SK-N-MC (cell line): ENCODE data around the gene TBC1D1.

Experiments
- DNase-seq: peaks from one replicate; pipeline ENCODE4 v3.0.0-alpha.2; 2011; ENCODE audit warnings: low read depth, low spot score
- H3K27ac ChIP-seq: fragments of 200-600 bp; sonication (generic); 2 replicates; pipeline ENCODE4 v1.5.1; 2016; ENCODE audit warnings: mixed run types
- H3K36me3 ChIP-seq: fragments of 200-600 bp; sonication (generic); 2 replicates; pipeline ENCODE4 v1.6.1; 2017; ENCODE audit warnings: antibody characterized with exemption, low read length, mixed read lengths; ENCODE audit not compliant: insufficient read depth
- H3K4me3 ChIP-seq: fragments of 200-600 bp; sonication (generic); 2 replicates; pipeline ENCODE4 v1.5.1; 2016
- H3K9ac ChIP-seq: fragments of 200-600 bp; sonication (generic); 2 replicates; pipeline ENCODE4 v1.8.0; 2017; ENCODE audit warnings: mixed run types, mixed read lengths; ENCODE audit not compliant: insufficient read length
- H3K9me3 ChIP-seq: fragments of 200-600 bp; sonication (generic); 2 replicates; pipeline ENCODE4 v1.6.1; 2017; ENCODE audit warnings: low read depth, mild to moderate bottlenecking, antibody characterized with exemption, low read length, moderate library complexity, mixed read lengths
- EZH2 ChIP-seq: fragments of 200-600 bp; sonication (generic); IDR thresholded peaks from one replicate; pipeline ENCODE4 v1.6.1; 2017; ENCODE audit warnings: antibody characterized with exemption
- FOXP2 ChIP-seq: optimal IDR thresholded peaks from 2 replicates; pipeline ENCODE3; 2011; ENCODE audit warnings: mild to moderate bottlenecking, moderate library complexity; ENCODE audit not compliant: insufficient read depth; ENCODE audit errors: extremely low read length, control extremely low read depth
- POLR2AphosphoS5 ChIP-seq: IDR thresholded peaks from 2 replicates; pipeline ENCODE4 v1.6.1; 2012; ENCODE audit warnings: mild to moderate bottlenecking, low read depth, low read length, borderline replicate concordance

TBC1D1 gene

GRCh38 chr4:38114386-38115150 is 223.7 kb downstream of the TBC1D1 start:
- Histone ChIP-seq H3K36me3 (no peaks in the 10 kb centered on the region), H3K9me3 (no peaks in the 10 kb centered on the region), H3K27ac (no peak overlapping the region), H3K4me3 (no peak overlapping the region), H3K9ac (no peak overlapping the region)
- no peak for DNase-seq
- no peak for TF ChIP-seq POLR2AphosphoS5
- no peak for TF ChIP-seq EZH2
- TF ChIP-seq FOXP2, result no peak

GRCh38 chr4:38115601-38116000 is 224.7 kb downstream of the TBC1D1 start:
- Histone ChIP-seq H3K9ac (no peak overlapping the region), H3K4me3 (no peak overlapping the region), H3K27ac (no peak overlapping the region), H3K9me3 (no peaks in the 10 kb centered on the region), H3K36me3 (no peaks in the 10 kb centered on the region)
- no peak for DNase-seq
- TF ChIP-seq EZH2 (no peak), FOXP2 (no peak)

GRCh38 chr4:38117591-38117990 is 226.7 kb downstream of the TBC1D1 start:
- Histone ChIP-seq H3K9me3 (no peaks in the 10 kb centered on the region), H3K27ac (no peak overlapping the region), H3K9ac (no peak overlapping the region), H3K36me3 (no peaks in the 10 kb centered on the region), H3K4me3 (no peak overlapping the region)
- no peak for DNase-seq
- TF ChIP-seq POLR2AphosphoS5, result no peak

- H3K4me3 ChIP-seq, result no peak overlapping the region
- no peak overlapping the region for H3K9ac ChIP-seq
- DNase-seq, result no peak
- TF ChIP-seq FOXP2 (no peak), EZH2 (no peak), POLR2AphosphoS5 (no peak)
- no peaks in the 10 kb centered on the region for H3K9me3 ChIP-seq
- no peak overlapping the region for H3K27ac ChIP-seq
- H3K36me3 ChIP-seq, result no peaks in the 10 kb centered on the region
Measured at GRCh38 chr4:38119668-38120385, 228.9 kb downstream of the TBC1D1 start.

- no peak for DNase-seq
- Histone ChIP-seq H3K9ac (no peak overlapping the region), H3K9me3 (no peaks in the 10 kb centered on the region), H3K27ac (no peak overlapping the region), H3K4me3 (no peak overlapping the region), H3K36me3 (no peaks in the 10 kb centered on the region)
- no peak for TF ChIP-seq EZH2
- TF ChIP-seq FOXP2, result no peak
- no peak for TF ChIP-seq POLR2AphosphoS5
Measured at GRCh38 chr4:38120772-38121171, 229.9 kb downstream of the TBC1D1 start.

- Histone ChIP-seq H3K36me3 (no peaks in the 10 kb centered on the region), H3K27ac (no peak overlapping the region), H3K4me3 (no peak overlapping the region), H3K9ac (no peak overlapping the region), H3K9me3 (no peaks in the 10 kb centered on the region)
- TF ChIP-seq POLR2AphosphoS5 (no peak), EZH2 (no peak), FOXP2 (no peak)
- no peak for DNase-seq
Measured at GRCh38 chr4:38122060-38122459, 231.2 kb downstream of the TBC1D1 start.

GRCh38 chr4:38123555-38123954 is 232.7 kb downstream of the TBC1D1 start:
- H3K4me3 ChIP-seq, result no peak overlapping the region
- no peak overlapping the region for H3K9ac ChIP-seq
- no peaks in the 10 kb centered on the region for H3K9me3 ChIP-seq
- H3K27ac ChIP-seq, result no peak overlapping the region
- no peaks in the 10 kb centered on the region for H3K36me3 ChIP-seq
- TF ChIP-seq FOXP2 (no peak), EZH2 (no peak), POLR2AphosphoS5 (no peak)
- no peak for DNase-seq

- no peaks in the 10 kb centered on the region for H3K36me3 ChIP-seq
- no peak overlapping the region for H3K27ac ChIP-seq
- H3K9me3 ChIP-seq, result no peaks in the 10 kb centered on the region
- no peak overlapping the region for H3K4me3 ChIP-seq
- TF ChIP-seq POLR2AphosphoS5 (no peak), FOXP2 (no peak), EZH2 (no peak)
- DNase-seq, result no peak
- H3K9ac ChIP-seq, result no peak overlapping the region
Measured at GRCh38 chr4:38124961-38125360, 234.1 kb downstream of the TBC1D1 start.
